Activated B cell treated with CpG ODN at 0.5 μM for 24 hours (primary cell): ENCODE data around the gene POLK. TPM values are rescaled to one million over a fixed set of nuclear protein-coding genes. Genes with fewer than 3 reads are reported as not detected.
"Not testable (repeated sequence)": the region's sequence is repeated elsewhere in the genome, so short reads cannot be mapped to it uniquely, and the experiment has no call there.

ENCODE experiments used
- ATAC-seq: fragments of 200-7000 bp; cut with Tn5 transposase; one replicate; pipeline ENCODE4 v1.10.0; 2021; ENCODE audit warnings: low read depth, mild to moderate bottlenecking, moderate library complexity
- CTCF ChIA-PET: fragments of 350-600 bp; sonication (Branson Sonifier 250); formaldehyde crosslinking; loops from one replicate; lab custom pipeline; 2021; ENCODE audit warnings: antibody characterized with exemption; lab: Charles Lee
- POLR2A ChIA-PET: fragments of 350-600 bp; sonication (Branson Sonifier 250); formaldehyde crosslinking; loops from one replicate; lab custom pipeline; 2021; ENCODE audit warnings: antibody characterized with exemption; lab: Charles Lee
- DNase-seq: peaks from one replicate; pipeline ENCODE4 v3.0.0; 2022
- H3K27ac Mint-ChIP-seq: one replicate; pipeline ENCODE4 v1.8.0; 2020; ENCODE audit warnings: mixed read lengths
- H3K27me3 Mint-ChIP-seq: one replicate; pipeline ENCODE4 v1.8.0; 2021; ENCODE audit warnings: mixed read lengths
- H3K36me3 Mint-ChIP-seq: one replicate; pipeline ENCODE4 v1.8.0; 2021; ENCODE audit warnings: low read depth, mixed read lengths
- H3K4me1 Mint-ChIP-seq: one replicate; pipeline ENCODE4 v1.8.0; 2021; ENCODE audit warnings: mixed read lengths
- H3K4me3 Mint-ChIP-seq: one replicate; pipeline ENCODE4 v1.8.0; 2020; ENCODE audit warnings: mild to moderate bottlenecking, mixed read lengths
- H3K9me3 Mint-ChIP-seq: one replicate; pipeline ENCODE4 v1.8.0; 2020; ENCODE audit warnings: mixed read lengths
- intact Hi-C: fragments of 100-400 bp; cut with micrococcal nuclease; formaldehyde crosslinking; loops from one replicate; pipeline ENCODE4 v1.15.1; 2024
- total RNA-seq: library from RNA; stranded (reverse); gene quantifications from 2 replicates; pipeline ENCODE4 v1.2.3, GENCODE V29; 2022
- TF ChIP-seq, protein P1 (sequence below): fragments of 200-600 bp; IDR thresholded peaks from one replicate; pipeline ENCODE4 v1.8.0; 2022; ENCODE audit warnings: antibody characterized with exemption, mild to moderate bottlenecking

The POLK gene
- total RNA-seq, 1 donor from 2014 or later = 34.0 TPM

DNA sequence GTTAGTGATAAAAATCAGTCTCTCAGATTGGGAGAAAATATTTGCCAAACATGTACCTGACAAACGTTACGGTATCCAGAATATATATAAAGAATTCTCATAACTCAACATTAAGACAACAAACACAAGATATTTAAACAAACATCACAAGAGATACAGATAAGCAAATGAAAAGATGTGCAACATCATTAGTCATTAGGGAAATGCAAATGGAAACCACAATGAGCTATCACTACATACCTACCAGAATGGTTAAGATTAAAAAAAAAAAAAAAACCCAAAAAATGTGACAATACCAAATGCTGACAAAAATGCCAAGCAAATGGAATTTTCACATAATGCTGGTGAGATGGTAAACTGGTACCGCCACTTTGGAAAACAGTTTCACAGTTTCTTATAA, 15.7 kb upstream of the POLK start:
- Mint-ChIP-seq H3K27me3 (no peaks in the 10 kb centered on the region), H3K4me1 (peaks cover 2% of the 10 kb centered on the region), H3K36me3 (peaks cover 84% of the 10 kb centered on the region), H3K4me3 (no peak overlapping the region), H3K27ac (no peak overlapping the region), H3K9me3 (peaks cover under 1% of the 10 kb centered on the region)
- ChIA-PET POLR2A (no interaction called here), CTCF (no interaction called here)
- ATAC-seq (no peak), DNase-seq (no peak)
- intact Hi-C loops = no loop called here
- TF ChIP-seq, protein P1, sequence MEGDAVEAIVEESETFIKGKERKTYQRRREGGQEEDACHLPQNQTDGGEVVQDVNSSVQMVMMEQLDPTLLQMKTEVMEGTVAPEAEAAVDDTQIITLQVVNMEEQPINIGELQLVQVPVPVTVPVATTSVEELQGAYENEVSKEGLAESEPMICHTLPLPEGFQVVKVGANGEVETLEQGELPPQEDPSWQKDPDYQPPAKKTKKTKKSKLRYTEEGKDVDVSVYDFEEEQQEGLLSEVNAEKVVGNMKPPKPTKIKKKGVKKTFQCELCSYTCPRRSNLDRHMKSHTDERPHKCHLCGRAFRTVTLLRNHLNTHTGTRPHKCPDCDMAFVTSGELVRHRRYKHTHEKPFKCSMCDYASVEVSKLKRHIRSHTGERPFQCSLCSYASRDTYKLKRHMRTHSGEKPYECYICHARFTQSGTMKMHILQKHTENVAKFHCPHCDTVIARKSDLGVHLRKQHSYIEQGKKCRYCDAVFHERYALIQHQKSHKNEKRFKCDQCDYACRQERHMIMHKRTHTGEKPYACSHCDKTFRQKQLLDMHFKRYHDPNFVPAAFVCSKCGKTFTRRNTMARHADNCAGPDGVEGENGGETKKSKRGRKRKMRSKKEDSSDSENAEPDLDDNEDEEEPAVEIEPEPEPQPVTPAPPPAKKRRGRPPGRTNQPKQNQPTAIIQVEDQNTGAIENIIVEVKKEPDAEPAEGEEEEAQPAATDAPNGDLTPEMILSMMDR = no peak

DNA sequence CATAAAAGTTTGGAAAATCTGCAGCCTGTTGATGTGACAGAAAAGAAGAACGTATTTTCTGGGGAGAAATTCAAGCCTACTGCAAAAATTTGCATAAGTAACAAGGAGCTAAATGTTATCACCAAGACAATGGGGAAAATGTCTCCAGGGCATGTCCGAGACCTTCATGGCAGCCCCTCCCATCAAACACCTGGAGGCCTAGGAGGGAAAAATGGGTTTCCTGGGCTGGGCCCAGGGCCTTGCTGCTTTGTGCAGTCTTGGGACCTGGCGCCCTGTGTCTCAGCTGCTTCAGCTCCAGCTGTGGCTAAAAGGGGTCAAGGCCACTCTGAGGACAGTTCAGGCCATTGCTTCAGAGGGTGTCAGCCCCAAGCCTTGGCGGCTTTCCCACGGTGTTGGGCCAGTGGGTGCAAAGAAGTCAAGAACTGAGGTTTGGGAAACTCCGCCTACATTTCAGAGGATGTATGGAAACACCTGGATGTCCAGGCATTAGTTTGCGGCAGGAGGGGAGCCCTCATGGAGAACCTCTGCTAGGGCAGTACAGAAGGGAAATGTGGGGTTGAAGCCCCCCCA, 13.4 kb upstream of the POLK start:
- H3K4me3 Mint-ChIP-seq = no peak overlapping the region
- H3K9me3 Mint-ChIP-seq = no peaks in the 10 kb centered on the region
- peaks cover 75% of the 10 kb centered on the region for H3K36me3 Mint-ChIP-seq
- no peak for DNase-seq
- POLR2A ChIA-PET = interaction anchor here (0.9 kb wide), 1 partner anchor 69 kb away, joined by 3 read pairs; no protein-coding TSS in a partner anchor
- TF ChIP-seq, protein P1 = no peak
- CTCF ChIA-PET = no interaction called here
- ATAC-seq = no peak
- peaks cover 3% of the 10 kb centered on the region for H3K4me1 Mint-ChIP-seq
- no peaks in the 10 kb centered on the region for H3K27me3 Mint-ChIP-seq
- H3K27ac Mint-ChIP-seq = no peak overlapping the region
- intact Hi-C loops = no loop called here

DNA sequence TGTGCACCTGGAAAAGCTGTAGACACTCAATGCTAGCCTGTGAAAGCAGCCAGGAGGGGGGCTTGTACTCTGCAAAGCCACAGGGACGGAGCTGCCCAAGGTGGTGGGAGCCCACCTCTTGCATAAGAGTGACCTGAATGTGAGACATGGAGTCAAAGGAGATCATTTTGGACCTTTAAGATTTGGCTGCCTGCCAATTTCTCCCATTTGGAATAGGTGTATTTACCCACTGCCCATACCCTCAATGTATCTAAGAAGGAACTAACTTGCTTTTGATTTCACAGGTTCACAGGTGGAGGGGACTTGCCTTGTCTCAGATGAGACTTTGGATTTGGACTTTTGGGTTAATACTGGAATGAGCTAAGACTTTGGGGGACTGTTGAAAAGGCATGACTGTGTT, 12.8 kb upstream of the POLK start:
- H3K4me3 Mint-ChIP-seq, H3K27ac Mint-ChIP-seq, DNase-seq, intact Hi-C loops, H3K4me1 Mint-ChIP-seq, ATAC-seq, H3K9me3 Mint-ChIP-seq, CTCF ChIA-PET, H3K27me3 Mint-ChIP-seq: not testable (repeated sequence)
- H3K36me3 Mint-ChIP-seq = peaks cover 71% of the 10 kb centered on the region
- POLR2A ChIA-PET = interaction anchor here (0.9 kb wide), 1 partner anchor 68 kb away, joined by 3 read pairs; no protein-coding TSS in a partner anchor

DNA sequence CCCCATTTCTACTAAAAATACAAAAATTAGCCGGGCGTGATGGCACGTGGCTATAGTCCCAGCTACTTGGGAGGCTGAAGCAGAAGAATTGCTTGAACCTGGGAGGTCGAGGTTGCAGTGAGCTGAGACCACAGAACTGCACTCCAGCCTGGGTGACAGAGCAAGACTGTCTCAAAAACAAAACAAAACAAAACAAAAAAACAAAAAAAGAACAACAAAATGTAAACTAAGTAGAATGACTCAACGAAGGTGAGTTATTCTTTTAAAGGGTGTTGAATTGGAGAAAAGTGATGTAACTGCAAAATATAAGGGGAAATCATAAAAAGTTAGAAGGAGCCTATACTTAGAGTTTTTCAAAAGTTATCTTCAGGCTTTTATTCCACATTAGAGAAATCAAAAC, 6.6 kb upstream of the POLK start:
- H3K9me3 Mint-ChIP-seq, ATAC-seq, H3K27me3 Mint-ChIP-seq, DNase-seq, H3K4me3 Mint-ChIP-seq, intact Hi-C loops, CTCF ChIA-PET, POLR2A ChIA-PET: not testable (repeated sequence)
- peak overlapping the region; percentile 24 for H3K27ac Mint-ChIP-seq
- H3K4me1 Mint-ChIP-seq = peaks cover 26% of the 10 kb centered on the region
- H3K36me3 Mint-ChIP-seq = peaks cover 40% of the 10 kb centered on the region

DNA sequence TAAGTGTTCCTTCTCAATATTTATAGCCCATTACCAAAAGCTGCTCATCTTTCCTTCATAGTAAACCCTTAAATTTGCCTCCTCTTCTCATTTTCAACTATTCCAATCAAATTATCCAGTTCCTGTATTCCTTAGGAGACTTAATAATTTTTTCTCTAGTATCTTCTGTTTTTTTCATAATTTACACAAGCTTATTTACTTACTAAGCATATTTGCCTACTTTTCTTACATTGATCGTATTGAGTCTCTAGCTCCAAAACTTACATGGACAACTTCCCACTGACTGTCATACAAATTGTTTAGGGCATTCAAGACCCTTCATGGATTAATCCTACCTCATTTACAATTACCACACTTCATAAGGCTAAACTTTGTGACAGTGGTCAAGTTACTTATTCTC, 3.9 kb upstream of the POLK start:
- DNase-seq = no peak
- Mint-ChIP-seq H3K36me3 (peaks cover 31% of the 10 kb centered on the region), H3K27me3 (no peaks in the 10 kb centered on the region), H3K4me3 (no peak overlapping the region), H3K4me1 (peaks cover 36% of the 10 kb centered on the region), H3K9me3 (no peaks in the 10 kb centered on the region), H3K27ac (no peak overlapping the region)
- intact Hi-C loops = no loop called here
- TF ChIP-seq, protein P1 = no peak
- no peak for ATAC-seq
- POLR2A ChIA-PET = interaction anchor here (0.7 kb wide), 1 partner anchor 76 kb away, joined by 4 read pairs; no protein-coding TSS in a partner anchor
- CTCF ChIA-PET = no interaction called here

DNA sequence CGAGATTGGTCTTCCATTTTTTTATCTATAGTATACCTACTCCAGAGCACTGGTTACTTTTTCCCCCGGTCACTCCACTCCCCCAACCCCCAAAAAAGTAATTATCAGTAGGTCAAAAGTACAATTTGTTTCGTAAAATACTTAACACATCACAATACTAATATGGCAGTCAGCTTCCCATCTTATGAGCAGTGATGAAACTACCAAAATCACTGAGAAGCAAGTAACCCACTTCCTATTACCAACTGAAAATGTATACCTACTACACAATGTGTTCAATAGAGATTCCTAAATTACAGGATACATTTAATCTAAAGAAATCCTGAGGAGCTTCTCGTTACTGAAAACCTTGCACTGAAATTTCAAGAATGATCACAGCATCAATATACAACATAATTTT, 2.1 kb upstream of the POLK start:
- no peaks in the 10 kb centered on the region for H3K9me3 Mint-ChIP-seq
- peaks cover 24% of the 10 kb centered on the region for H3K36me3 Mint-ChIP-seq
- intact Hi-C loops = no loop called here
- H3K27me3 Mint-ChIP-seq = no peaks in the 10 kb centered on the region
- TF ChIP-seq, protein P1 = no peak
- DNase-seq = no peak
- no peak for ATAC-seq
- peaks cover 53% of the 10 kb centered on the region for H3K4me1 Mint-ChIP-seq
- peak overlapping the region; percentile 56 for H3K27ac Mint-ChIP-seq
- H3K4me3 Mint-ChIP-seq = peak overlapping the region; percentile 95
- CTCF ChIA-PET = no interaction called here
- POLR2A ChIA-PET = interaction anchor here (0.6 to 1.5 kb wide), 3 partner anchors 41 to 173 kb away, joined by 3 to 9 read pairs (median 3); partner anchors contain the start of gene HMGCR
